Lower leg skin (tissue), 4 donors: Measurements from ENCODE around the gene SETDB2. TPM values are rescaled to one million over a fixed set of nuclear protein-coding genes. Genes with fewer than 3 reads are reported as not detected.

Experiments
- DNase-seq, 2 donors: peaks; one replicate each; pipeline ENCODE4 v3.0.0-alpha.2; 2019; ENCODE audit warnings: low spot score in 2 of 2
- H3K4me3 ChIP-seq: fragments of 200-600 bp; sonication (generic); 2 replicates; pipeline ENCODE4 v1.5.1; 2017; ENCODE audit warnings: mild to moderate bottlenecking, low read depth; ENCODE audit not compliant: poor library complexity, severe bottlenecking
- CTCF ChIP-seq, 3 donors: fragments of 450-650 bp; IDR thresholded peaks; one replicate each; pipeline ENCODE4 v1.5.1; 2016; ENCODE audit warnings: antibody characterized with exemption in 3 of 3, mild to moderate bottlenecking in 3 of 3, moderate library complexity in 2 of 3
- POLR2A ChIP-seq, 2 donors: fragments of 450-650 bp; IDR thresholded peaks; one replicate each; pipeline ENCODE4 v1.6.1; 2016 to 2017; ENCODE audit warnings: antibody characterized with exemption in 2 of 2, mild to moderate bottlenecking in 1 of 2, moderate library complexity in 1 of 2
- WGBS, 2 donors: methylation state at CpG; one replicate each; pipeline ENCODE4 v1.1.5; 2018; 5-methylcytosine and 5-hydroxymethylcytosine counted together
- intact Hi-C: fragments of 100-400 bp; cut with DNase I; formaldehyde crosslinking; loops from one replicate; pipeline ENCODE4 v1.15.0; 2023; ENCODE audit warnings: low total_unique reads
- total RNA-seq, 4 donors: library from RNA; depleted of rRNA; stranded (reverse); fragments of >200 nt; gene quantifications; one replicate each; pipeline ENCODE4 v1.1.0, GENCODE V29; 2016

The SETDB2 gene
- total RNA-seq, 4 donors from 2014 or later, result 9.3 to 14.4 (median 9.9) TPM

- no peak overlapping the region for H3K4me3 ChIP-seq
- intact Hi-C loops, result loop anchor here (1.0 to 5.0 kb wide), 2 partner anchors 135 to 945 kb away; no protein-coding TSS in a partner anchor
- peak in 1 of 2 donors; percentile 30 for DNase-seq
- TF ChIP-seq CTCF (IDR thresholded peaks at IDR 0.05) (no peak), POLR2A (IDR thresholded peaks at IDR 0.05) (no peak)
- WGBS, 2 donors, result 37 to 40% methylated on average over 3 of the region's 3 CpGs
These were observed 7.2 kb upstream of the SETDB2 start for GRCh38 chr13:49436890-49437289.

GRCh38 chr13:49437705-49438104, 6.4 kb upstream of the SETDB2 start:
- no peak overlapping the region for H3K4me3 ChIP-seq
- TF ChIP-seq CTCF (IDR thresholded peaks at IDR 0.05), result no peak
- no peak for TF ChIP-seq POLR2A (IDR thresholded peaks at IDR 0.05)
- WGBS, 2 donors, result 87 to 93% methylated on average over 7 of the region's 7 CpGs
- no peak for DNase-seq
- intact Hi-C loops, result loop anchor here (1.0 to 5.0 kb wide), 2 partner anchors 135 to 945 kb away; no protein-coding TSS in a partner anchor

- intact Hi-C loops, result loop anchor here (2.0 to 10.0 kb wide), 3 partner anchors 55 to 943 kb away; partner anchors contain the start of gene PHF11
- 63 to 70% methylated on average over 2 of the region's 2 CpGs for WGBS, 2 donors
- no peak for DNase-seq
These were observed 4.5 kb upstream of the SETDB2 start for GRCh38 chr13:49439609-49440008.

GRCh38 chr13:49441312-49441711, 2.8 kb upstream of the SETDB2 start:
- WGBS, 2 donors, result 93 to 96% methylated on average over 3 of the region's 3 CpGs
- no peak overlapping the region for H3K4me3 ChIP-seq
- no peak for DNase-seq
- TF ChIP-seq POLR2A (IDR thresholded peaks at IDR 0.05) (no peak), CTCF (IDR thresholded peaks at IDR 0.05) (no peak)
- intact Hi-C loops, result loop anchor here (2.0 to 10.0 kb wide), 2 partner anchors 53 to 167 kb away; partner anchors contain the start of gene PHF11

More at GRCh38 chr13:49439609-49440008, 4.5 kb upstream of the SETDB2 start:
- TF ChIP-seq POLR2A (IDR thresholded peaks at IDR 0.05) (no peak), CTCF (IDR thresholded peaks at IDR 0.05) (no peak)
- H3K4me3 ChIP-seq, result no peak overlapping the region

- 69 to 83% methylated on average over 2 of the region's 2 CpGs for WGBS, 2 donors
- intact Hi-C loops, result loop anchor here (2.0 to 10.0 kb wide), 2 partner anchors 53 to 167 kb away; partner anchors contain the start of gene PHF11
- TF ChIP-seq POLR2A (IDR thresholded peaks at IDR 0.05) (no peak), CTCF (IDR thresholded peaks at IDR 0.05) (no peak)
- DNase-seq, result no peak
- H3K4me3 ChIP-seq, result no peak overlapping the region
These were observed 2.2 kb upstream of the SETDB2 start for GRCh38 chr13:49441846-49442245.

GRCh38 chr13:49443357-49443703, 744 bp upstream of the SETDB2 start:
- intact Hi-C loops, result loop anchor here (10.0 kb wide), 1 partner anchor 51 kb away; the partner anchor contains the start of gene PHF11
- DNase-seq, result no peak
- H3K4me3 ChIP-seq, result peak overlapping the region; percentile 53
- no peak for TF ChIP-seq CTCF (IDR thresholded peaks at IDR 0.05)
- TF ChIP-seq POLR2A (IDR thresholded peaks at IDR 0.05), result no peak
- 2 to 3% methylated on average over 10 of the region's 10 CpGs for WGBS, 2 donors
